ENCODE measurements around the gene RXFP4. TPM values are rescaled to one million over a fixed set of nuclear protein-coding genes. Genes with fewer than 3 reads are reported as not detected.

RXFP4 gene
- total and polyA plus RNA-seq, 2 of the 13 experiments (the other 11 are each of a cell fraction or from before 2014, with no cell fraction given) = 0.38 to 1.4 TPM

DNA sequence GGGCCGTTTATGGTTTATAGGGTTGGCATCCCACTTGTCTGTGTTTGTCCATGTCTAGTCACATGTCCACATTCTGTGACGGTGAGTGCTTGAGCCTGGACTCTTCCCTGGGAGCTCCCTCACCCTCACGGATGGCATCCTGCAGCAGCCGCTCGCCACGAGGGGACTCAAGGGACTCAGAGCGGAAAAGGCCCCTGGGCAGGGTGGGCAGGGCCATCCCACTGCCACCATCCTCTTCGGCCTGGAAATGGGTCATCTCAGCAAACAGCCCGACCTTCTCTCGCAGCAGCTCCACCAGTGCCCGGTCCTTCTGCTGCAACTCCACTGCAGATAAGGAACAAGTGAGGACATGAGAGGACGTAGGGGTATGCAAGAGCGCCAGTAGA is 11.1 kb downstream of the RXFP4 start (continued):
- TF ChIP-seq ZFYVE20 (CRISPR knock-in tag; IDR thresholded peaks at IDR 0.05; ENCODE audit: borderline replicate concordance, low read depth) (no peak), RORA (CRISPR knock-in tag; IDR thresholded peaks at IDR 0.05) (no peak), ZNF350 (CRISPR knock-in tag; IDR thresholded peaks at IDR 0.05; ENCODE audit: borderline replicate concordance, low read depth) (no peak)
- TF ChIP-seq, protein P1, sequence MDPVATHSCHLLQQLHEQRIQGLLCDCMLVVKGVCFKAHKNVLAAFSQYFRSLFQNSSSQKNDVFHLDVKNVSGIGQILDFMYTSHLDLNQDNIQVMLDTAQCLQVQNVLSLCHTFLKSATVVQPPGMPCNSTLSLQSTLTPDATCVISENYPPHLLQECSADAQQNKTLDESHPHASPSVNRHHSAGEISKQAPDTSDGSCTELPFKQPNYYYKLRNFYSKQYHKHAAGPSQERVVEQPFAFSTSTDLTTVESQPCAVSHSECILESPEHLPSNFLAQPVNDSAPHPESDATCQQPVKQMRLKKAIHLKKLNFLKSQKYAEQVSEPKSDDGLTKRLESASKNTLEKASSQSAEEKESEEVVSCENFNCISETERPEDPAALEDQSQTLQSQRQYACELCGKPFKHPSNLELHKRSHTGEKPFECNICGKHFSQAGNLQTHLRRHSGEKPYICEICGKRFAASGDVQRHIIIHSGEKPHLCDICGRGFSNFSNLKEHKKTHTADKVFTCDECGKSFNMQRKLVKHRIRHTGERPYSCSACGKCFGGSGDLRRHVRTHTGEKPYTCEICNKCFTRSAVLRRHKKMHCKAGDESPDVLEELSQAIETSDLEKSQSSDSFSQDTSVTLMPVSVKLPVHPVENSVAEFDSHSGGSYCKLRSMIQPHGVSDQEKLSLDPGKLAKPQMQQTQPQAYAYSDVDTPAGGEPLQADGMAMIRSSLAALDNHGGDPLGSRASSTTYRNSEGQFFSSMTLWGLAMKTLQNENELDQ (CRISPR knock-in tag; IDR thresholded peaks at IDR 0.05; ENCODE audit: borderline replicate concordance) = no peak
- TF ChIP-seq, protein P2, sequence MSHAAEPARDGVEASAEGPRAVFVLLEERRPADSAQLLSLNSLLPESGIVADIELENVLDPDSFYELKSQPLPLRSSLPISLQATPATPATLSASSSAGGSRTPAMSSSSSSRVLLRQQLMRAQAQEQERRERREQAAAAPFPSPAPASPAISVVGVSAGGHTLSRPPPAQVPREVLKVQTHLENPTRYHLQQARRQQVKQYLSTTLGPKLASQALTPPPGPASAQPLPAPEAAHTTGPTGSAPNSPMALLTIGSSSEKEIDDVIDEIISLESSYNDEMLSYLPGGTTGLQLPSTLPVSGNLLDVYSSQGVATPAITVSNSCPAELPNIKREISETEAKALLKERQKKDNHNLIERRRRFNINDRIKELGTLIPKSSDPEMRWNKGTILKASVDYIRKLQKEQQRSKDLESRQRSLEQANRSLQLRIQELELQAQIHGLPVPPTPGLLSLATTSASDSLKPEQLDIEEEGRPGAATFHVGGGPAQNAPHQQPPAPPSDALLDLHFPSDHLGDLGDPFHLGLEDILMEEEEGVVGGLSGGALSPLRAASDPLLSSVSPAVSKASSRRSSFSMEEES (CRISPR knock-in tag; IDR thresholded peaks at IDR 0.05) = no peak

DNA sequence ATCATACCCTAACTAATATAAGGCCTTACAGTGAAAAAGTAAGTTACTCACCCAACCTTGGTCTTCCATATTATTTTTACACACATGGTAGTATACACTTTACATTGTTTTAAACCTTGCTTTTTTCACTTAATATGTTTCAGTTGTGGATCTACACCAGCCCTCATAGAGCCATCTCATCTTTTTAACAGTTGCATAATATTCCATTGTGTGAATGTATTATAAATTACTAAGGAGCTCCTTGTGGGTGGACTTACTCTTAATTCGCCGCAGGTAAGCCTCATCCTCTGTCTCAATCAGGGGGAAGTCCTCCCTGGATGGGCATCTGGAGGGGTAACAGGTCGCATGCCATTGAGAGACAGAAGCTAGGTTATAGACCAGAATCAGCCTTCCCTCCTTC is 13.2 kb downstream of the RXFP4 start:
- Histone ChIP-seq H3K4me1 (ENCODE audit: insufficient read depth, low read length) (no peaks in the 10 kb centered on the region), H3K4me3 (replicated peaks in 1 of 3; ENCODE audit: insufficient read depth in 1 of 3, low read depth in 2 of 3, low read length in 3 of 3) (no peak overlapping the region), H3K4me2 (ENCODE audit: low read depth, low read length) (no peak overlapping the region), H4K20me1 (ENCODE audit: insufficient read depth, low read length) (no peaks in the 10 kb centered on the region), H3K27ac (ENCODE audit: extremely low read length, insufficient read depth, low read length) (no peak overlapping the region), H2AFZ (ENCODE audit: low read length) (no peak overlapping the region), H3K9ac (ENCODE audit: insufficient read depth, low read depth, low read length) (no peak overlapping the region), H3K27me3 (ENCODE audit: control insufficient read depth in 1 of 2, insufficient read depth in 2 of 2, low read length in 2 of 2) (no peaks in the 10 kb centered on the region), H3K9me3 (ENCODE audit: low read length) (no peaks in the 10 kb centered on the region), H3K36me3 (replicated peaks in 1 of 2; ENCODE audit: control insufficient read depth in 1 of 2, insufficient read depth in 2 of 2, low read length in 2 of 2) (peaks cover 32 to 71% of the 10 kb centered on the region in 2 experiments), H3K79me2 (ENCODE audit: insufficient read depth, low read length) (no peaks in the 10 kb centered on the region)
- TF ChIP-seq, protein P3, sequence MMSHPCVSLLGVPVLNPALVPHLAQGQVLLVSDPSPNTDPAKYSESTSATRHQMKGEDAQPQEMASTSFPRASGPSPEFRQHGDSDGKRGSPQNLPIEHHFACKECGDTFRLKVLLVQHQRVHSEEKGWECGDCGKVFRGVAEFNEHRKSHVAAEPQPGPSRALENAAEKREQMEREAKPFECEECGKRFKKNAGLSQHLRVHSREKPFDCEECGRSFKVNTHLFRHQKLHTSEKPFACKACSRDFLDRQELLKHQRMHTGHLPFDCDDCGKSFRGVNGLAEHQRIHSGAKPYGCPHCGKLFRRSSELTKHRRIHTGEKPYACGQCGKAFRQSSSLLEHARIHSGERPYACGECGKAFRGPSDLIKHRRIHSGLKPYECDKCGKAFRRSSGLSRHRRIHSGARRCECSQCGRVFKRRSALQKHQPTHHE (CRISPR knock-in tag; IDR thresholded peaks at IDR 0.05; ENCODE audit: borderline replicate concordance) = no peak
- TF ChIP-seq ZSCAN9 (CRISPR knock-in tag; IDR thresholded peaks at IDR 0.05; ENCODE audit: borderline replicate concordance) (no peak), HOXA3 (CRISPR knock-in tag; IDR thresholded peaks at IDR 0.05) (no peak), ZNF230 (CRISPR knock-in tag; IDR thresholded peaks at IDR 0.05) (no peak), ZNF143 (CRISPR knock-in tag; IDR thresholded peaks at IDR 0.05) (no peak), NFE2L2 (IDR thresholded peaks at IDR 0.05; ENCODE audit: low read length) (no peak), ELF1 (CRISPR knock-in tag; IDR thresholded peaks at IDR 0.05) (no peak), RORA (CRISPR knock-in tag; IDR thresholded peaks at IDR 0.05) (no peak), ZNF138 (CRISPR knock-in tag; IDR thresholded peaks at IDR 0.05; ENCODE audit: low read depth) (no peak), NFYB (CRISPR knock-in tag; IDR thresholded peaks at IDR 0.05) (no peak), ZNF776 (CRISPR knock-in tag; IDR thresholded peaks at IDR 0.05) (no peak), CAMTA2 (CRISPR knock-in tag; IDR thresholded peaks at IDR 0.05; ENCODE audit: borderline replicate concordance) (no peak)
- TF ChIP-seq, protein P4, sequence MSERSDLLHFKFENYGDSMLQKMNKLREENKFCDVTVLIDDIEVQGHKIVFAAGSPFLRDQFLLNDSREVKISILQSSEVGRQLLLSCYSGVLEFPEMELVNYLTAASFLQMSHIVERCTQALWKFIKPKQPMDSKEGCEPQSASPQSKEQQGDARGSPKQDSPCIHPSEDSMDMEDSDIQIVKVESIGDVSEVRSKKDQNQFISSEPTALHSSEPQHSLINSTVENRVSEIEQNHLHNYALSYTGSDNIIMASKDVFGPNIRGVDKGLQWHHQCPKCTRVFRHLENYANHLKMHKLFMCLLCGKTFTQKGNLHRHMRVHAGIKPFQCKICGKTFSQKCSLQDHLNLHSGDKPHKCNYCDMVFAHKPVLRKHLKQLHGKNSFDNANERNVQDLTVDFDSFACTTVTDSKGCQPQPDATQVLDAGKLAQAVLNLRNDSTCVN (CRISPR knock-in tag; IDR thresholded peaks at IDR 0.05; ENCODE audit: borderline replicate concordance) = no peak
- ChIA-PET CTCF (ENCODE audit: low intra/inter-chr PET ratio, low total read pairs) (no interaction called here), POLR2A (interaction anchor here (0.7 to 5.6 kb wide), 2 partner anchors 9 to 54 kb away, joined by 3 to 28 read pairs; no protein-coding TSS in a partner anchor)
- intact Hi-C loops (cut with micrococcal nuclease; ENCODE audit: unreplicated experiment) (no loop called here), in situ Hi-C loops (cut with HindIII; ENCODE audit: extremely low pct_ligation_motif_present, low pct_unique_long_range_greater_than_20kb) (no loop called here)
- DNase-seq (ENCODE audit: low spot score) = no peak
- BruUV-seq (replicated peaks) = no TSS peak
- no peak for FAIRE-seq
- ATAC-seq = no peak
- WGBS (ENCODE audit: low lambda C conversion rate) = 94% methylated on average over 3 of the region's 3 CpGs

Data from HepG2 (cell line).